ENCODE results near the gene LHFPL2. TPM values are rescaled to one million over a fixed set of nuclear protein-coding genes. Genes with fewer than 3 reads are reported as not detected.

The LHFPL2 gene
- total RNA-seq, 6 experiments from 2014 or later, result 14.4 to 18.9 (median 16.7) TPM

DNA sequence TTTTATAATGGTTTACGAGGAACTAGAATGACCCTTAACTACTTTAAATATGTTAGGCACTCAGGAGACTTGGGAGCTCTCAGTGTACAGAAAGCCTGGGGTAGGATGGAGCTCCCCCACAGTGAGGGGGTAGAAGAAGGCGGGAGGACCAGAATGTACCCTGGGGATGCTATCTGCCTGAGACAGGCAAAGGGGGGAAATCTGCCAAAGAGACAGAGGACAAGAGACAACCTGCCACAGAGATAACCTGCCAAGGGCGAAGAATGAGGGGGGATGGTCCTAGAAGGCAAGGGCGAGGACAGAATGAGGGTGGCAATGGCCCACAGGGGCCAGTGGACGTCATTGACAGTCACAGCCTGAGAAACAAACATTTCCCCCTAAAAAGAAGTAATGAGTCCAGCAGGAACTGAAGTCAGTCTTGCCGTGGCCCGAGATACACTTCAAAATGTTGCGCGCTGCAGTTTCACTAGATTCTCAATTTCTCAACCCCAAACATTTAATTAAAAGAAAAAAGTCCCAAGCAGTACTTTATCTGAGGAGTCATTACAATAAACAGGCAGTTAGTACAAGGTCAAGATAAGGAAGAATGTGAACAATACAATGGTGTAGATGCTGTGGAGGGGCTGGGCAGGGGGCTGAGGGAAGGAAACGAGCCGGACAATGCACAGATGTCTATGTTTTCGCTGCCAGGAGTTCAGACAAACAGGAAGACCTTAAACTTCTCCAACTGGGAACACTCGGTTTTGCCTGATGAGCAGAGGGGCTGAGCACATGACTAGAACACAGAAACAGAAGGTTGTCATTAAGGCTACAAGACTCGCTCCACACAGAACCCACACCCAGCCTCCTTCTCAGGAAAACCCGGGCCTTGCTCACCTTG lies 125.0 kb downstream of the LHFPL2 start:
- Mint-ChIP-seq H3K27me3 (ENCODE audit: insufficient read depth) (no peaks in the 10 kb centered on the region; the same call in 1 of the 2 replicates), H3K27ac (0 out of 2 replicates have a peak overlapping the region, but pooled peaks have one; percentile 5), H3K4me3 (no peak overlapping the region), H3K4me1 (ENCODE audit: low read depth) (peaks cover 55% of the 10 kb centered on the region), H3K9me3 (no peaks in the 10 kb centered on the region), H3K36me3 (ENCODE audit: low read depth) (no peaks in the 10 kb centered on the region; the same call in 1 of the 2 replicates)
- no peak for DNase-seq
- TF ChIP-seq, protein P1, sequence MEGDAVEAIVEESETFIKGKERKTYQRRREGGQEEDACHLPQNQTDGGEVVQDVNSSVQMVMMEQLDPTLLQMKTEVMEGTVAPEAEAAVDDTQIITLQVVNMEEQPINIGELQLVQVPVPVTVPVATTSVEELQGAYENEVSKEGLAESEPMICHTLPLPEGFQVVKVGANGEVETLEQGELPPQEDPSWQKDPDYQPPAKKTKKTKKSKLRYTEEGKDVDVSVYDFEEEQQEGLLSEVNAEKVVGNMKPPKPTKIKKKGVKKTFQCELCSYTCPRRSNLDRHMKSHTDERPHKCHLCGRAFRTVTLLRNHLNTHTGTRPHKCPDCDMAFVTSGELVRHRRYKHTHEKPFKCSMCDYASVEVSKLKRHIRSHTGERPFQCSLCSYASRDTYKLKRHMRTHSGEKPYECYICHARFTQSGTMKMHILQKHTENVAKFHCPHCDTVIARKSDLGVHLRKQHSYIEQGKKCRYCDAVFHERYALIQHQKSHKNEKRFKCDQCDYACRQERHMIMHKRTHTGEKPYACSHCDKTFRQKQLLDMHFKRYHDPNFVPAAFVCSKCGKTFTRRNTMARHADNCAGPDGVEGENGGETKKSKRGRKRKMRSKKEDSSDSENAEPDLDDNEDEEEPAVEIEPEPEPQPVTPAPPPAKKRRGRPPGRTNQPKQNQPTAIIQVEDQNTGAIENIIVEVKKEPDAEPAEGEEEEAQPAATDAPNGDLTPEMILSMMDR (IDR thresholded peaks at IDR 0.05), result no peak

DNA sequence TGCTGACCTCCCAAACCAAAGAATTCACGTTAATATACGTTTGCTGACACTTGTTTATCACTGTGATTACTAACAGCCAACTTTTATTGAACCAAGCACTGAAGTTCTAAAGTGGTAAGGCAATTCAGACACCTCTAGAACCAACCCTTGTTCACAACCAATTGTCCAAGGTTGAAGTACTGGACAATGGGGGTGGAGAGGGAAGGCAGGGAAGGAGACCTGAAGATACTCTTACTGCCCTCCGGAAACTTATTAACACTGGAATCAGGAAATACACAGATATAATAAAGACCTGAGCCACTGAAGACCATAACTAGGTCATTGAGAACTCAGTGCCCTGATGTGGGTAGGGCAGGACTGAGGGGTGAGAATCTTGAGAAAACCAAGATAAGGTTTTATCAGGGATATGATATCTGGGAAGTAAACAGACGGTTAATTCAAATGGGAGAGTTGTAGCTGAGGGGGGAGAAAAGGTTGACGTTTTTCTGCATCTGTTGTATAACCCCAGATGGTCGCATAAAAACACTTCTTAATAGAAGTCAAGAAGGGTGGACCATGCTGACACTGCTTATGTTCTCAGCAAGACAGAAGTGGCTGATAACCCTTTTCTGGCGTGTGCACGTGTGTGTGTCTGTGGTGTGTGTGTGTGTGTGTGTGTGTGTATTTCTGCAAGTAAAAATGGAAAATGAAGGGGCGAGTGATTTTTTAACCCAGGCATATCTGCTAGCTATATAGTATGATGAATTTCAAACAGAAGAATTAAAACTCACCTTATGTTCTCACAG lies 125.9 kb downstream of the LHFPL2 start:
- TF ChIP-seq, protein P1 (IDR thresholded peaks at IDR 0.05), result no peak
- no peaks in the 10 kb centered on the region; the same call in 1 of the 2 replicates for H3K36me3 Mint-ChIP-seq (ENCODE audit: low read depth)
- H3K4me3 Mint-ChIP-seq, result no peak overlapping the region
- DNase-seq, result no peak
- peaks cover 55% of the 10 kb centered on the region for H3K4me1 Mint-ChIP-seq (ENCODE audit: low read depth)
- H3K27me3 Mint-ChIP-seq (ENCODE audit: insufficient read depth), result no peaks in the 10 kb centered on the region; the same call in 1 of the 2 replicates
- H3K27ac Mint-ChIP-seq, result no peak overlapping the region
- no peaks in the 10 kb centered on the region for H3K9me3 Mint-ChIP-seq

DNA sequence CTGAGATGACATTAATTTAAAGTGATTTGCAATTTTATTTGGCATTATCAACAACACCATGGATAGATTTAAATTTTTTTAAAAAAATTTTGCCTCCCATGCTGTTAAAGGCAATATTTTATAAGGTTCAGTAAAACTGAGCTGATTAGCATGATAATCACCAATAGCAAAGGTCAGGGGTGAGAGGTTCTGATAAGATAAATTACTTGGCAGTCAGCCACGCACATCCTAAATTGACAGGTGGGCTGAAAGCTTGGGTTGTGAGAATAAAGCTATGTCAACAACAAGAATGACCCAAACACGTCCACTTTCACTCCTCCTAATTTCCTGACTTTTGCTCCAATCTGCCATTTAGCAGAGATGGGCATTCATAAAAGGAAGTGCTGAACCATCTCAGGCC lies 127.1 kb downstream of the LHFPL2 start:
- DNase-seq, result no peak
- Mint-ChIP-seq H3K27ac (no peak overlapping the region), H3K4me3 (no peak overlapping the region), H3K36me3 (ENCODE audit: low read depth) (peaks cover 5% of the 10 kb centered on the region), H3K4me1 (ENCODE audit: low read depth) (peaks cover 50% of the 10 kb centered on the region), H3K27me3 (ENCODE audit: insufficient read depth) (no peaks in the 10 kb centered on the region; the same call in 1 of the 2 replicates), H3K9me3 (no peaks in the 10 kb centered on the region)
- TF ChIP-seq, protein P1 (IDR thresholded peaks at IDR 0.05), result no peak

DNA sequence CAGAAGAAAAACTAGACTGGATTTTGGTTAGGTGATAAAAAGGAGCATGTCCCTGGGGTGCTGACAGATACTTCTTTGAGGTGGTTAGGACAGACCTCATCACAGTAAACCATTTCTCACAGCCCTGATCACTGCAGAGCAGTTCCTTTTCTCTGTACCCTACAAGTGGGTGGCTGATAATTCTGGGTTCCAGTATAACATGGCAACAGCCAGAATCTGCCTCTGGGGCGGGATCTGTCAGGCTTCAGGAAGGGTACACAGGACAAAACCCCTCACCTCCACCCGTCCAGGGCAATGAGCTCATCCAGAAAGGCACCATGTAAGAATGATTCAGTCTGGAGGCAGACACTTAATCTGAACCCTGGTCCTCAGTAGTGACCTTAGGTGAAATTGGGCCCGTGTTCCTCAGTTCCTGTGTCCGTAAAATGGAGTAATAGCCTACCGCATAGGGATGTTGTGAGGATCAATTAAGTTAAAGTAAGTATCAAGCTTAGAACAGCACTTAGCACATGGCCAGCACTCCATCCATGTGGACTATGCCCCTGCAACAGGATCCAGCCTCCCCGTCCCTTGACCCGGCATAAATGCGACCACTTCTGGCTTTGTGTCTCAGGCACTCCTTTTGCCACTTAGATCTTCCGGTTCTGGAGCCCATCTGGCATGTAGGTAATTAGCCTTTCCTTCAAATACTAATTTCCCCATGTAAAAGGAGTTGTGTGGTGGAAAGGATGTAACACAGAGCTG lies 129.2 kb downstream of the LHFPL2 start:
- TF ChIP-seq, protein P1 (IDR thresholded peaks at IDR 0.05), result no peak
- Mint-ChIP-seq H3K27ac (peak overlapping the region; percentile 98), H3K27me3 (ENCODE audit: insufficient read depth) (no peaks in the 10 kb centered on the region; the same call in 1 of the 2 replicates), H3K36me3 (ENCODE audit: low read depth) (peaks cover 5% of the 10 kb centered on the region; the same call in 1 of the 2 replicates), H3K9me3 (no peaks in the 10 kb centered on the region), H3K4me1 (ENCODE audit: low read depth) (peaks cover 52% of the 10 kb centered on the region), H3K4me3 (peak overlapping the region; percentile 77; the same call in 1 of the 2 replicates)
- no peak for DNase-seq

All from HFFc6 (cell line).